Measurements from ENCODE around the gene B4GALT2.

DNA sequence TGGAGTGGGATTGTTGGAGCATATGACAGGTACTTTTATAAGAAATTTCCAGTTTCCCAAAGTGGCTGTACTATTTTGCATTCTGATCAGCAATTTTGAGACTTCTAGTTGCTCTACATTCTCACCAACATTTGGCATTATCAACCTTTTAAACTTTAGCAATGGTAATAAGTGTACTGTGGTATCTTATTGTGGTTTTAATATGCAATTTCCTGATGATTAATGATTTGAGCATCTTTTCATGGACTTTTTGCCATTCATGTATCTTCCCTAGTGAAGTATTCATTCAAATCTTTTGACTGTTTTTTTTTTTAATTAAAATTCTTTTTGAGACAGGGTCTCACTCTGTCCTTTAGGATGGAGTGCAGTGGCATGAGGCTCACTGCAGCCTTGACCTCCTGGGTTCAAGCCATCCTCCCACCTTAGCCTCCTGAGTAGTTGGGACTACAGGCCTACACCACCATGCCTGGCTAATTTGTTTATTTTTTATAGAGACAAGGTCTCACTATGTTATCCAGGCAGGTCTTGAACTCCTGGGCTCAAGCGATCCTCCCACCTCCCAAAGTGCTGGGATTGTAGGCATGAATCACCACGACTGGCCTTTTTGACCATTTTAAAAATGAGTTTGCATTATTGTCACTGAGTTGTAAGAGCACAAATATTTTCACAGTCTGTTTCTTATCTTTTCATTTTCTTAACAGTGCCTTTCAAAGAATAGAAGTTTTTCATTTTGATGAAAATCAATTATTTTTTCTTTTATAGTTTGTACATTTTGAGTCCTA lies 60.1 kb downstream of the B4GALT2 start:
- TF ChIP-seq TCF12 (IDR thresholded peaks at IDR 0.05) (0 out of 2 replicates have a peak, but pooled peaks have one; percentile 9), NRF1 (IDR thresholded peaks at IDR 0.05; ENCODE audit: low read depth, low read length) (no peak), FOXM1 (IDR thresholded peaks at IDR 0.05; ENCODE audit: low read depth) (no peak), TEAD4 (IDR thresholded peaks at IDR 0.05; ENCODE audit: borderline replicate concordance, insufficient read depth) (no peak), POLR2AphosphoS5 (IDR thresholded peaks at IDR 0.05; ENCODE audit: low read depth, low read length) (no peak), RAD21 (IDR thresholded peaks at IDR 0.05; ENCODE audit: low read length) (no peak), FOXJ3 (CRISPR knock-in tag; IDR thresholded peaks at IDR 0.05) (no peak), YY1 (IDR thresholded peaks at IDR 0.05; ENCODE audit: low read depth) (no peak), SMC3 (IDR thresholded peaks at IDR 0.05; ENCODE audit: low read depth, low read length) (no peak), IRF3 (IDR thresholded peaks at IDR 0.05; ENCODE audit: low read depth, low read length) (no peak)
- TF ChIP-seq, protein P1, sequence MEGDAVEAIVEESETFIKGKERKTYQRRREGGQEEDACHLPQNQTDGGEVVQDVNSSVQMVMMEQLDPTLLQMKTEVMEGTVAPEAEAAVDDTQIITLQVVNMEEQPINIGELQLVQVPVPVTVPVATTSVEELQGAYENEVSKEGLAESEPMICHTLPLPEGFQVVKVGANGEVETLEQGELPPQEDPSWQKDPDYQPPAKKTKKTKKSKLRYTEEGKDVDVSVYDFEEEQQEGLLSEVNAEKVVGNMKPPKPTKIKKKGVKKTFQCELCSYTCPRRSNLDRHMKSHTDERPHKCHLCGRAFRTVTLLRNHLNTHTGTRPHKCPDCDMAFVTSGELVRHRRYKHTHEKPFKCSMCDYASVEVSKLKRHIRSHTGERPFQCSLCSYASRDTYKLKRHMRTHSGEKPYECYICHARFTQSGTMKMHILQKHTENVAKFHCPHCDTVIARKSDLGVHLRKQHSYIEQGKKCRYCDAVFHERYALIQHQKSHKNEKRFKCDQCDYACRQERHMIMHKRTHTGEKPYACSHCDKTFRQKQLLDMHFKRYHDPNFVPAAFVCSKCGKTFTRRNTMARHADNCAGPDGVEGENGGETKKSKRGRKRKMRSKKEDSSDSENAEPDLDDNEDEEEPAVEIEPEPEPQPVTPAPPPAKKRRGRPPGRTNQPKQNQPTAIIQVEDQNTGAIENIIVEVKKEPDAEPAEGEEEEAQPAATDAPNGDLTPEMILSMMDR (IDR thresholded peaks at IDR 0.05): no peak
- TF ChIP-seq, protein P2, sequence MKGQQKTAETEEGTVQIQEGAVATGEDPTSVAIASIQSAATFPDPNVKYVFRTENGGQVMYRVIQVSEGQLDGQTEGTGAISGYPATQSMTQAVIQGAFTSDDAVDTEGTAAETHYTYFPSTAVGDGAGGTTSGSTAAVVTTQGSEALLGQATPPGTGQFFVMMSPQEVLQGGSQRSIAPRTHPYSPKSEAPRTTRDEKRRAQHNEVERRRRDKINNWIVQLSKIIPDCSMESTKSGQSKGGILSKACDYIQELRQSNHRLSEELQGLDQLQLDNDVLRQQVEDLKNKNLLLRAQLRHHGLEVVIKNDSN (IDR thresholded peaks at IDR 0.05; ENCODE audit: borderline replicate concordance, low read depth): no peak
- TF ChIP-seq, protein P3, sequence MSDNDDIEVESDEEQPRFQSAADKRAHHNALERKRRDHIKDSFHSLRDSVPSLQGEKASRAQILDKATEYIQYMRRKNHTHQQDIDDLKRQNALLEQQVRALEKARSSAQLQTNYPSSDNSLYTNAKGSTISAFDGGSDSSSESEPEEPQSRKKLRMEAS (IDR thresholded peaks at IDR 0.05; ENCODE audit: low read depth): no peak
